MCF 10A (cell line): ENCODE data around the gene GLRX. TPM values are rescaled to one million over a fixed set of nuclear protein-coding genes. Genes with fewer than 3 reads are reported as not detected.

Experiments used
- BruUV-seq: library from RNA; stranded (reverse); fragments of 400-500 nt; replicated peaks from 2 replicates; lab custom pipeline; 2021; lab: Mats Ljungman, UMichigan
- CTCF ChIA-PET: fragments of 300-600 bp; sonication (Branson Sonifier 250); formaldehyde crosslinking; extraction: SDS; loops from one replicate; lab custom pipeline; 2021; ENCODE audit warnings: antibody characterized with exemption, inconsistent platforms; lab: Yijun Ruan, JAX
- POLR2A ChIA-PET: fragments of 300-600, 350-650 bp; sonication (Branson Sonifier 250); formaldehyde crosslinking; extraction: SDS; loops from one replicate; lab custom pipeline; 2020; ENCODE audit warnings: antibody characterized with exemption, inconsistent platforms; lab: Yijun Ruan, JAX
- DNase-seq: peaks from one replicate; pipeline ENCODE4 v3.0.0-alpha.2; 2018; ENCODE audit not compliant: unreplicated experiment
- H3K27ac Mint-ChIP-seq: one replicate; pipeline ENCODE4 v1.8.0; 2022; ENCODE audit warnings: mild to moderate bottlenecking, low read depth, mixed read lengths; ENCODE audit not compliant: unreplicated experiment
- H3K27me3 Mint-ChIP-seq: one replicate; pipeline ENCODE4 v1.8.0; 2022; ENCODE audit warnings: mixed read lengths; ENCODE audit not compliant: insufficient read depth, unreplicated experiment
- H3K36me3 Mint-ChIP-seq: one replicate; pipeline ENCODE4 v1.8.0; 2022; ENCODE audit warnings: mild to moderate bottlenecking, moderate library complexity, mixed read lengths; ENCODE audit not compliant: insufficient read depth, unreplicated experiment
- H3K4me1 Mint-ChIP-seq: one replicate; pipeline ENCODE4 v1.8.0; 2022; ENCODE audit warnings: mixed read lengths; ENCODE audit not compliant: insufficient read depth, unreplicated experiment
- H3K4me3 Mint-ChIP-seq: one replicate; pipeline ENCODE4 v1.8.0; 2022; ENCODE audit warnings: mild to moderate bottlenecking, moderate library complexity, mixed read lengths; ENCODE audit not compliant: unreplicated experiment
- H3K9me3 Mint-ChIP-seq: one replicate; pipeline ENCODE4 v1.8.0; 2022; ENCODE audit warnings: mixed read lengths; ENCODE audit not compliant: unreplicated experiment
- intact Hi-C: fragments of 100-400 bp; cut with micrococcal nuclease; formaldehyde crosslinking; loops from 2 replicates; pipeline ENCODE4 v1.14.1; 2022
- total RNA-seq: library from RNA; stranded (reverse); gene quantifications from 2 replicates; pipeline ENCODE4 v1.2.3, GENCODE V29; 2022
- TF ChIP-seq, protein P1 (sequence below): fragments of 200-600 bp; IDR thresholded peaks from one replicate; pipeline ENCODE4 v1.8.0; 2022; ENCODE audit warnings: antibody characterized with exemption, mild to moderate bottlenecking; ENCODE audit not compliant: unreplicated experiment

Gene GLRX
- total RNA-seq, 1 experiment from 2014 or later, result 41.4 TPM

DNA sequence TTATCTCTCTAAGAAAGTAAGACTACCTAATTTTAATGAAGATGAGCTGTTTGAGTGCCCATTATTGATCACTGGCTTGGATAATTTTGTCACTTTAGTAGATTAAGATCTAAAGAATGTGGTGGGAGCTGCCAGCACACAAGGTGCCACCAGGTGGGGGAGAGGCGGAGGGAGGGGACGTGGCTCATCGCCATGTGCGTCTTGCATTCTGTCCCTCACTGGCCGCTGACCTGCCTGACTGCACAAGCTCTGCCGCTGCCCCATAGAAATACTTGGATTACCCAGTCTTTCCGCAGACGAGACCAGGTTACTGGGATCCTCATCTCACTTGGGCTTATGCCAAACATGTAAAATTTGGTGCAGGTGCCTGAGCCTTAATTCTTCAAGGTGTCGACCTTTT is 53.8 kb downstream of the GLRX start:
- POLR2A ChIA-PET, result interaction anchor here (2.2 kb wide), 1 partner anchor 122 kb away, joined by 15 read pairs; the partner anchor contains the start of gene RFESD
- CTCF ChIA-PET, result interaction anchor here (3.0 to 5.2 kb wide), 3 partner anchors 11 to 104 kb away, joined by 7 to 39 read pairs (median 31); no protein-coding TSS in a partner anchor

DNA sequence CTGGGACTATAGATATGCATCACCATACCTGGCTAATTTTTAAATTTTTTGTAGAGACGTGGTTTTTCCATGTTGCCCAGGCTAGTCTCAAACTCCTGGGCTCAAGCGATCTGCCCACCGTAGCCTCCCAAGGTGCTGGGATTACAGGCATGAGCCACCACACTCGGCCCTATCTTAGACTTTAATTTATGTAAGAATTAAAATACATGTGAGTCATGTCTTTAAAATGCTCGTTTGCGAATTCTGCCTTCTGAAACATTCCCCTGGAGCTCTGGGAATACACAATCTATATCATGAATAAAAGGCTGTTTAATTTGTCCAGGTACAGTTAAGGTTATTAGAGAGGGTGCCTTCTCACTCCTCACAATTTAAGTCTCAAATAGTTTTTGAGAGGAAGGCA is 58.6 kb downstream of the GLRX start:
- H3K4me3 Mint-ChIP-seq, result no peak overlapping the region
- no peaks in the 10 kb centered on the region for H3K36me3 Mint-ChIP-seq
- no TSS peak for BruUV-seq
- H3K4me1 Mint-ChIP-seq, result peaks cover 6% of the 10 kb centered on the region
- H3K9me3 Mint-ChIP-seq, result no peaks in the 10 kb centered on the region
- ChIA-PET POLR2A (interaction anchor here (1.4 to 1.7 kb wide), 2 partner anchors 60 to 117 kb away, joined by 3 to 5 read pairs; partner anchors contain the start of gene RFESD), CTCF (interaction anchor here (0.6 to 1.5 kb wide), 3 partner anchors 17 to 194 kb away, joined by 3 to 5 read pairs (median 4); no protein-coding TSS in a partner anchor)
- intact Hi-C loops, result no loop called here
- H3K27me3 Mint-ChIP-seq, result no peaks in the 10 kb centered on the region
- no peak overlapping the region for H3K27ac Mint-ChIP-seq
- DNase-seq, result no peak
- TF ChIP-seq, protein P1, sequence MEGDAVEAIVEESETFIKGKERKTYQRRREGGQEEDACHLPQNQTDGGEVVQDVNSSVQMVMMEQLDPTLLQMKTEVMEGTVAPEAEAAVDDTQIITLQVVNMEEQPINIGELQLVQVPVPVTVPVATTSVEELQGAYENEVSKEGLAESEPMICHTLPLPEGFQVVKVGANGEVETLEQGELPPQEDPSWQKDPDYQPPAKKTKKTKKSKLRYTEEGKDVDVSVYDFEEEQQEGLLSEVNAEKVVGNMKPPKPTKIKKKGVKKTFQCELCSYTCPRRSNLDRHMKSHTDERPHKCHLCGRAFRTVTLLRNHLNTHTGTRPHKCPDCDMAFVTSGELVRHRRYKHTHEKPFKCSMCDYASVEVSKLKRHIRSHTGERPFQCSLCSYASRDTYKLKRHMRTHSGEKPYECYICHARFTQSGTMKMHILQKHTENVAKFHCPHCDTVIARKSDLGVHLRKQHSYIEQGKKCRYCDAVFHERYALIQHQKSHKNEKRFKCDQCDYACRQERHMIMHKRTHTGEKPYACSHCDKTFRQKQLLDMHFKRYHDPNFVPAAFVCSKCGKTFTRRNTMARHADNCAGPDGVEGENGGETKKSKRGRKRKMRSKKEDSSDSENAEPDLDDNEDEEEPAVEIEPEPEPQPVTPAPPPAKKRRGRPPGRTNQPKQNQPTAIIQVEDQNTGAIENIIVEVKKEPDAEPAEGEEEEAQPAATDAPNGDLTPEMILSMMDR, result no peak

More for the DNA sequence above, 53.8 kb downstream of the GLRX start:
- Mint-ChIP-seq H3K36me3 (no peaks in the 10 kb centered on the region), H3K4me3 (no peak overlapping the region), H3K27ac (no peak overlapping the region), H3K27me3 (no peaks in the 10 kb centered on the region), H3K9me3 (no peaks in the 10 kb centered on the region), H3K4me1 (peaks cover 11% of the 10 kb centered on the region)
- BruUV-seq, result no TSS peak
- intact Hi-C loops, result no loop called here
- no peak for DNase-seq
- TF ChIP-seq, protein P1, result no peak

Other genes starting within 250 kb of the GLRX start
- gene GPR150, start 202.6 kb downstream of the GLRX start, total RNA-seq, result not detected in 2 replicates
- 4.2 and 5.9 TPM in 2 replicates for gene RFESD, start 175.9 kb downstream of the GLRX start, total RNA-seq
- gene SPATA9, start 139.7 kb downstream of the GLRX start, total RNA-seq, result not detected in 2 replicates
- 3.4 and 3.8 TPM in 2 replicates for gene RHOBTB3, start 91.4 kb downstream of the GLRX start, total RNA-seq
- 144 and 147 TPM in 2 replicates for gene ELL2, start 139.1 kb upstream of the GLRX start, total RNA-seq